HepG2 (cell line): ENCODE results near the gene SEMA7A. TPM values are rescaled to one million over a fixed set of nuclear protein-coding genes. Genes with fewer than 3 reads are reported as not detected.

Experiments
- ATAC-seq: fragments of 200-7000 bp; cut with Tn5 transposase; 3 replicates; pipeline ENCODE4 v1.9.1; 2020; ENCODE audit warnings: mild to moderate bottlenecking, moderate library complexity
- BruUV-seq: library from RNA; stranded (reverse); fragments of 400-500 nt; replicated peaks from 2 replicates; lab custom pipeline; 2021; lab: Mats Ljungman, UMichigan
- CTCF ChIA-PET: fragments of 300-600 bp; formaldehyde crosslinking; extraction: SDS; loops from one replicate; lab custom pipeline; 2021; ENCODE audit warnings: low total read pairs, inconsistent platforms, low intra/inter-chr PET ratio; lab: Yijun Ruan, JAX
- POLR2A ChIA-PET: fragments of 350-600 bp; sonication (Branson Sonifier 250); formaldehyde crosslinking; loops from one replicate; lab custom pipeline; 2020; ENCODE audit warnings: antibody characterized with exemption, inconsistent platforms; lab: Yijun Ruan, JAX
- DNase-seq: peaks from one replicate; pipeline ENCODE4 v3.0.0-alpha.2; 2015; ENCODE audit warnings: low spot score
- FAIRE-seq: peaks from 3 replicates; lab custom pipeline; 2011; peaks lifted over from hg19 to GRCh38; lab: Jason Lieb, UNC
- H2AFZ ChIP-seq: one replicate; pipeline ENCODE4 v1.6.1; 2011; ENCODE audit warnings: low read length, inconsistent platforms
- H3K27ac ChIP-seq: fragments of 300-600 bp; 3 replicates; pipeline ENCODE4 v1.8.0; 2011; ENCODE audit warnings: mixed run types, mild to moderate bottlenecking, mixed read lengths, low read length, inconsistent platforms; ENCODE audit not compliant: insufficient read depth; ENCODE audit errors: extremely low read length
- H3K27me3 ChIP-seq, 2 experiments: fragments of 200-600 bp in 1 of 2; 2 replicates in 1 of 2; 3 replicates in 1 of 2; pipeline versions ENCODE4 v1.6.0 to v1.8.0; 2011; ENCODE audit warnings: low read length in 2 of 2, mild to moderate bottlenecking in 2 of 2, moderate library complexity in 2 of 2, inconsistent platforms in 1 of 2; ENCODE audit not compliant: insufficient read depth in 2 of 2, control insufficient read depth in 1 of 2
- H3K36me3 ChIP-seq, 2 experiments: fragments of 200-600 bp in 1 of 2; replicated peaks in 1 of 2; 2 replicates in 1 of 2; 3 replicates in 1 of 2; pipeline versions ENCODE4 v1.5.1 to v1.8.0; 2011; ENCODE audit warnings: low read length in 2 of 2, inconsistent platforms in 1 of 2; ENCODE audit not compliant: insufficient read depth in 2 of 2, control insufficient read depth in 1 of 2
- H3K4me1 ChIP-seq: 2 replicates; pipeline ENCODE4 v1.5.1; 2012; ENCODE audit warnings: low read length, inconsistent platforms; ENCODE audit not compliant: insufficient read depth
- H3K4me2 ChIP-seq: 2 replicates; pipeline ENCODE4 v1.6.0; 2011; ENCODE audit warnings: low read depth, low read length, inconsistent platforms
- H3K4me3 ChIP-seq, 3 experiments: fragments of 200-600 bp in 1 of 3; sonication (generic), shearing (Covaris generic) in 1 of 3; replicated peaks in 1 of 3; 2 replicates each; pipeline ENCODE4 v1.5.1; 2011 to 2016; ENCODE audit warnings: low read length in 3 of 3, inconsistent platforms in 2 of 3, low read depth in 2 of 3, mild to moderate bottlenecking in 2 of 3, control low read depth in 1 of 3, mixed read lengths in 1 of 3; ENCODE audit not compliant: insufficient read depth in 1 of 3
- H3K79me2 ChIP-seq: one replicate; pipeline ENCODE4 v1.6.1; 2011; ENCODE audit warnings: low read length, inconsistent platforms; ENCODE audit not compliant: insufficient read depth
- H3K9ac ChIP-seq: 2 replicates; pipeline ENCODE4 v1.6.0; 2011; ENCODE audit warnings: mild to moderate bottlenecking, low read depth, low read length, inconsistent platforms; ENCODE audit not compliant: insufficient read depth
- H3K9me3 ChIP-seq: 2 replicates; pipeline ENCODE4 v1.5.1; 2012; ENCODE audit warnings: mild to moderate bottlenecking, low read length
- H4K20me1 ChIP-seq: 2 replicates; pipeline ENCODE4 v1.6.0; 2011; ENCODE audit warnings: inconsistent platforms, mild to moderate bottlenecking, low read length, moderate library complexity; ENCODE audit not compliant: insufficient read depth
- RERE ChIP-seq: IDR thresholded peaks from 2 replicates; pipeline ENCODE4 v1.6.1; 2016; ENCODE audit warnings: low read depth, missing genetic modification reagents, missing compliant biosample characterization
- ZNF10 ChIP-seq: sonication (generic); formaldehyde crosslinking; IDR thresholded peaks from 2 replicates; pipeline ENCODE4 v1.4.0; 2020; ENCODE audit warnings: mild to moderate bottlenecking, low read depth, missing genetic modification reagents, borderline replicate concordance
- ZNF496 ChIP-seq: sonication (generic); formaldehyde crosslinking; IDR thresholded peaks from 2 replicates; pipeline ENCODE4 v1.8.1; 2023; ENCODE audit warnings: mild to moderate bottlenecking, moderate library complexity, missing genetic modification reagents; ENCODE audit not compliant: insufficient replicate concordance
- ZNF672 ChIP-seq: sonication (generic); formaldehyde crosslinking; IDR thresholded peaks from 2 replicates; pipeline ENCODE4 v1.8.1; 2022; ENCODE audit warnings: missing genetic modification reagents
- ZNF747 ChIP-seq: sonication (generic); formaldehyde crosslinking; IDR thresholded peaks from 2 replicates; pipeline ENCODE4 v1.8.1; 2023; ENCODE audit warnings: missing genetic modification reagents, mild to moderate bottlenecking, borderline replicate concordance
- WGBS: methylation state at CpG from one replicate; pipeline ENCODE4 v1.1.6; 2017; ENCODE audit warnings: low lambda C conversion rate; 5-methylcytosine and 5-hydroxymethylcytosine counted together
- in situ Hi-C: cut with HindIII; loops from 2 replicates; pipeline ENCODE4 v1.10.0; 2017; ENCODE audit warnings: low pct_unique_long_range_greater_than_20kb; ENCODE audit not compliant: extremely low pct_ligation_motif_present
- intact Hi-C: fragments of 100-400 bp; cut with micrococcal nuclease; formaldehyde crosslinking; loops from one replicate; pipeline ENCODE4 v1.10.0; 2022; ENCODE audit not compliant: unreplicated experiment
- polyA plus RNA-seq, 8 experiments: library from polyadenylated mRNA; depleted of rRNA in 3 of 8; stranded (reverse) in 7 of 8; unstranded in 1 of 8; fragments of >200 nt; fragmentation: Illumina TruSeq in 4 of 8; extraction: Trizol in 4 of 8; gene quantifications; 2 replicates each; pipeline versions ENCODE4 v1.2.1 to v1.2.3, GENCODE V29; 2011 to 2016; ENCODE audit warnings: low read depth in 4 of 8, missing spikeins in 1 of 8, mixed read lengths in 1 of 8; ENCODE audit not compliant: insufficient read depth in 1 of 8
- total RNA-seq, 5 experiments: library from RNA; depleted of rRNA; stranded (reverse); fragments of >200 nt; fragmentation: Illumina TruSeq; extraction: Trizol; gene quantifications; 2 replicates each; pipeline ENCODE4 v1.2.3, GENCODE V29; 2016; ENCODE audit warnings: low read depth in 1 of 5

Gene SEMA7A
- total and polyA plus RNA-seq, 2 of the 13 experiments (the other 11 are each of a cell fraction or from before 2014, with no cell fraction given): 9.0 to 15.8 TPM

- ATAC-seq (no peak), DNase-seq (no peak), FAIRE-seq (no peak)
- H4K20me1 ChIP-seq: no peaks in the 10 kb centered on the region
- peaks cover 58% of the 10 kb centered on the region for H3K4me1 ChIP-seq
- H3K9me3 ChIP-seq: no peaks in the 10 kb centered on the region
- 24% methylated on average over 9 of the region's 10 CpGs for WGBS
- in situ Hi-C loops: no loop called here
- no peak overlapping the region for H3K4me3 ChIP-seq
- no peak overlapping the region for H2AFZ ChIP-seq
- no TSS peak for BruUV-seq
- CTCF ChIA-PET: no interaction called here
- H3K27ac ChIP-seq: no peak overlapping the region
- POLR2A ChIA-PET: no interaction called here
- H3K79me2 ChIP-seq: no peaks in the 10 kb centered on the region
- intact Hi-C loops: no loop called here
- H3K36me3 ChIP-seq: no peaks in the 10 kb centered on the region
- H3K4me2 ChIP-seq: no peak overlapping the region
- no peak overlapping the region for H3K9ac ChIP-seq
- peaks cover 5 to 47% of the 10 kb centered on the region in 2 experiments for H3K27me3 ChIP-seq
- TF ChIP-seq ZNF10 (CRISPR knock-in tag) (no peak), ZNF496 (CRISPR knock-in tag) (no peak), ZNF747 (CRISPR knock-in tag) (no peak), RERE (CRISPR knock-in tag) (no peak), ZNF672 (CRISPR knock-in tag) (no peak)
Observed at GRCh38 chr15:74400313-74400860, 33.4 kb downstream of the SEMA7A start.
